Esophagus mucosa (tissue), 1 donor: ENCODE data around the gene DCDC2. TPM values are rescaled to one million over a fixed set of nuclear protein-coding genes. Genes with fewer than 3 reads are reported as not detected.

Source experiments
- ATAC-seq: fragments of 200-7000 bp; cut with Tn5 transposase; one replicate; pipeline ENCODE4 v1.9.1; 2020
- total RNA-seq: library from RNA; stranded (reverse); gene quantifications from one replicate; pipeline ENCODE4 v1.2.4, GENCODE V29; 2023
- donor health status: DM: yes; HTN: yes; CAD: no.

Gene DCDC2
- total RNA-seq, 1 donor from 2014 or later = not detected

DNA sequence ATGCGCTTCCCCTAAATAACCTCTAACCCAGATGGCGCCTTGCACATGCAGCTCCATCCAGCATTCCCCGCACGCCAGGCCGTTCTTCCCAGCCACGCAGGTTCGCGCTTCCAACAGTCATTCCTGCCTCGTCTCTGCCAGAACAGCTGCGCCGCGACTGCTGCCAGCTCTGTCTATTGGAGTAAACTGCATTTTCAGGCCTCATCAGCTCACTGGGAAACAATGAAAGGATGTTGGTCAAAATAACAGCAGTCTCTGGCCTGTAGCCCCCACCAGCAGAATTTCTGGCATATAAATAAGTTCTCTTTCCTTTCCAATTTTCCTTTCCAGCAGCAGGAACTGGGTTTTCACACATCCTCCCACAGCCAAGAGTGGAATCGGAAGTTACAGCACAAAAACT is 217.3 kb downstream of the DCDC2 start:
- ATAC-seq = no peak

DNA sequence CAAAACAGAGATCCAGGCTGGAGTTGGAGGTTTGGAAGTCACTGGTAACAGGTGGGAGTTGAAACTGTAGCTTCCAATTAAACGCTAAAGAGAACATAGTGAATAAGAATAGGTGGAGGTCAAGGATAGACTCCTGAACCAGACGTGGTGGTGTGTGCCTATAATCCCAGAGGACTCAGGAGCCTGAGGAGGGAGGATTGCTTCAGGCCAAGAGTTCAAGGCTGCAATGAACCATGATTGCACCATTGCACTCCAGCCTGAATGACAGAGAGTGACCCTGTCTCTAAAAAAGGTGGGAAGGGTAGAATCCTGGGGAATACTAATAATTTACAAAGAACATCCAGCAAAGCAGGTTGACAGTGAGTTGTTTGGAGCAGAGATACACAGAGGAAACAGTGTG is 218.2 kb downstream of the DCDC2 start:
- no peak for ATAC-seq

DNA sequence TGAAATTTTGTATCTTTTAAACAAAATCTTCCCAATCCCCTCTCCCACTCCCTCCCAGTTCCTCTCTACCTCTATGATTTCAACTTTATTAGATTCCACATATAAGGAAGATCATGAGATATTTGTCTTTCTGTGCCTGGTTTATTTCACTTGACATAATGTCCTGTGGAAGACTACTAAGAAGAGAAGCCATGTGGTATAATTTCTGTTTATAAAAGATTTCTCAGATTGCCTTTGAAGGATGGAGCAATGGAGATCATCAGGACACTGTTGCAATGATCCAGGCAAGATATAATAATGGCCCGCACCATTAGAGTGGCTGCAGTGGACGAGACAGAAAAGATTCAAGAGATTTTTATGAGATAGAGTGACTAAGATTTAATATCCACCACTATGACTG is 218.8 kb downstream of the DCDC2 start:
- ATAC-seq = no peak

- ATAC-seq = no peak
These were observed 226.1 kb downstream of the DCDC2 start for GRCh38 chr6:24131751-24132150.

DNA sequence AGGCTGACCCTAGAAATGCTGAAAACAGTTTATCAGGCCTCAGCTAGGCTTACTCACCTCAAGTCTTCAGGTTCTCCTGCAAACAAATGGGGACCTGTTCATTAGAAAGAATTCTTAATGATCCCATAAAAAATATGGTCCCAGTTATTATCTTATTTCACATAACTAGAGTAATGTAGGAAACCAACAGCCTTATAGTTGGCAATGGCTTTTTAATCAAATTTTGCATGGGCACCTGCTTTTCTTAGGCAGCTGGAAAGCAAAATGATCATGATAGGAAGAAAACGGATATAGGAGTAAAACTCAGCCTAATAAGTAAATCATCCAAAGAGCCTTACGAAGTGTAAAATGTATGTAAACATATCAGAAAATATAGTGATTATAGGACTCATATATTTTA is 230.5 kb downstream of the DCDC2 start:
- no peak for ATAC-seq

- ATAC-seq = no peak
These were observed 231.2 kb downstream of the DCDC2 start for GRCh38 chr6:24126586-24127192.

DNA sequence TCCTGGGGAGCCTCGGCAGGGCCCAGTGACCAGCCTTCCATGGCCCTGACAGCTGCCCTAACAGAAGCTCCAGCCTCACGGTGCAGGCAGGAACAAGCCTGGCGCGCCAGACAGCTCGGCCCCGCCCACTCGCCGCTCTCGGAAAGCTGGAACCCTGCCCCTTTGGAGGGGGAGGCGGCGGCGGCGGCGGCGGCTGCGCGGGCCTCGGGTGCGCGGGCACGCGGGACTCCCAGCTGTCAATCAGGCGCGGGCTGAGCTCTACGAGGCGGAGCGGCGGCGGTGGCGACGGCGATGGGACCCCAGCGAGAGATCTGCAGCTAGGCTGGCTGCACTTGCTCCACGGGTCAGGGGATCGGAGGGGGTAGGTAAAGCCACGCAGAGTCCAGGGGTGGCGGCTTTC is 231.9 kb downstream of the DCDC2 start, which contains the start of gene NRSN1:
Gene NRSN1 (plus strand): TSS at position 236 of the 400 bp plus-strand sequence. CDS start 8,113 bp downstream, outside the sequence.
- no peak for ATAC-seq

GRCh38 chr6:24122139-24122538 is 235.7 kb downstream of the DCDC2 start:
- ATAC-seq = no peak

Other genes starting within 250 kb of the DCDC2 start
- not detected for gene NRSN1, start 231.8 kb downstream of the DCDC2 start, total RNA-seq
- gene MRS2, start 44.9 kb upstream of the DCDC2 start, total RNA-seq = 15.2 TPM
- 1.4 TPM for gene GPLD1, start 131.5 kb upstream of the DCDC2 start, total RNA-seq
- gene ALDH5A1, start 136.9 kb upstream of the DCDC2 start, total RNA-seq = 13.4 TPM